HepG2 (cell line): ENCODE measurements around the gene PSMD6. TPM values are rescaled to one million over a fixed set of nuclear protein-coding genes. Genes with fewer than 3 reads are reported as not detected.

ENCODE experiments used
- EED ChIP-seq: sonication (generic); formaldehyde crosslinking; IDR thresholded peaks from 2 replicates; pipeline ENCODE4 v1.5.0; 2020; ENCODE audit warnings: mild to moderate bottlenecking, missing genetic modification reagents
- GFI1 ChIP-seq: sonication (generic); formaldehyde crosslinking; IDR thresholded peaks from 2 replicates; pipeline ENCODE4 v1.5.0; 2020; ENCODE audit warnings: missing genetic modification reagents, mild to moderate bottlenecking, borderline replicate concordance
- HMG20A ChIP-seq: IDR thresholded peaks from 2 replicates; pipeline ENCODE4 v1.6.1; 2016; ENCODE audit warnings: borderline replicate concordance
- KLF16 ChIP-seq, 2 experiments: sonication (generic) in 1 of 2; formaldehyde crosslinking in 1 of 2; IDR thresholded peaks; 2 replicates each; pipeline versions ENCODE4 v1.6.1 to v1.8.0; 2016 to 2023; ENCODE audit warnings: missing genetic modification reagents in 2 of 2, missing compliant biosample characterization in 1 of 2
- NONO ChIP-seq, 2 experiments: fragments of 450-650 bp in 1 of 2; sonication (generic) in 1 of 2; formaldehyde crosslinking in 1 of 2; IDR thresholded peaks in 1 of 2; conservative IDR thresholded peaks in 1 of 2; 2 replicates each; pipeline versions ENCODE4 v1.6.1 to v1.8.0; 2017 to 2022; ENCODE audit warnings: mild to moderate bottlenecking in 1 of 2, missing genetic modification reagents in 1 of 2, moderate library complexity in 1 of 2
- PPARG ChIP-seq: conservative IDR thresholded peaks from 2 replicates; pipeline ENCODE4 v1.6.1; 2016; ENCODE audit warnings: missing biosample characterization, missing genetic modification reagents
- ZNF329 ChIP-seq: sonication (generic); formaldehyde crosslinking; IDR thresholded peaks from 2 replicates; pipeline ENCODE4 v1.9.0; 2021; ENCODE audit warnings: low read depth, mild to moderate bottlenecking, missing genetic modification reagents
- ZNF550 ChIP-seq: sonication (generic); formaldehyde crosslinking; IDR thresholded peaks from 2 replicates; pipeline ENCODE4 v1.4.0; 2020; ENCODE audit warnings: mild to moderate bottlenecking, missing genetic modification reagents, borderline replicate concordance
- ZNF672 ChIP-seq: sonication (generic); formaldehyde crosslinking; IDR thresholded peaks from 2 replicates; pipeline ENCODE4 v1.8.1; 2022; ENCODE audit warnings: missing genetic modification reagents
- ZNF709 ChIP-seq: sonication (generic); formaldehyde crosslinking; IDR thresholded peaks from 2 replicates; pipeline ENCODE4 v1.5.0; 2020; ENCODE audit warnings: mild to moderate bottlenecking, missing genetic modification reagents
- ZNF790 ChIP-seq: sonication (generic); formaldehyde crosslinking; IDR thresholded peaks from 2 replicates; pipeline ENCODE4 v1.8.0; 2022; ENCODE audit warnings: missing genetic modification reagents, mild to moderate bottlenecking, borderline replicate concordance
- polyA plus RNA-seq, 8 experiments: library from polyadenylated mRNA; depleted of rRNA in 3 of 8; stranded (reverse) in 7 of 8; unstranded in 1 of 8; fragments of >200 nt; fragmentation: Illumina TruSeq in 4 of 8; extraction: Trizol in 4 of 8; gene quantifications; 2 replicates each; pipeline versions ENCODE4 v1.2.1 to v1.2.3, GENCODE V29; 2011 to 2016; ENCODE audit warnings: low read depth in 4 of 8, missing spikeins in 1 of 8, mixed read lengths in 1 of 8; ENCODE audit not compliant: insufficient read depth in 1 of 8
- total RNA-seq, 5 experiments: library from RNA; depleted of rRNA; stranded (reverse); fragments of >200 nt; fragmentation: Illumina TruSeq; extraction: Trizol; gene quantifications; 2 replicates each; pipeline ENCODE4 v1.2.3, GENCODE V29; 2016; ENCODE audit warnings: low read depth in 1 of 5
- TF ChIP-seq, protein P1 (sequence below): sonication (generic); formaldehyde crosslinking; IDR thresholded peaks from 2 replicates; pipeline ENCODE4 v1.9.0; 2021; ENCODE audit warnings: missing genetic modification reagents, mild to moderate bottlenecking, borderline replicate concordance
- TF ChIP-seq, protein P2 (sequence below), 2 experiments: sonication (generic) in 1 of 2; formaldehyde crosslinking in 1 of 2; IDR thresholded peaks; 2 replicates each; pipeline versions ENCODE4 v1.4.0 to v1.6.1; 2018 to 2020; ENCODE audit warnings: missing genetic modification reagents in 2 of 2, borderline replicate concordance in 1 of 2, low read depth in 1 of 2, mild to moderate bottlenecking in 1 of 2, missing biosample characterization in 1 of 2
- TF ChIP-seq, protein P3 (sequence below): IDR thresholded peaks from 2 replicates; pipeline ENCODE4 v1.6.1; 2012; ENCODE audit warnings: low read length, improper control_type of control experiment
- TF ChIP-seq, protein P4 (sequence below): sonication (generic); formaldehyde crosslinking; IDR thresholded peaks from 2 replicates; pipeline ENCODE4 v1.4.0; 2020; ENCODE audit warnings: missing genetic modification reagents, mild to moderate bottlenecking, borderline replicate concordance

The PSMD6 gene
- total and polyA plus RNA-seq, 2 of the 13 experiments (the other 11 are each of a cell fraction or from before 2014, with no cell fraction given), result 36.8 to 117 TPM

DNA sequence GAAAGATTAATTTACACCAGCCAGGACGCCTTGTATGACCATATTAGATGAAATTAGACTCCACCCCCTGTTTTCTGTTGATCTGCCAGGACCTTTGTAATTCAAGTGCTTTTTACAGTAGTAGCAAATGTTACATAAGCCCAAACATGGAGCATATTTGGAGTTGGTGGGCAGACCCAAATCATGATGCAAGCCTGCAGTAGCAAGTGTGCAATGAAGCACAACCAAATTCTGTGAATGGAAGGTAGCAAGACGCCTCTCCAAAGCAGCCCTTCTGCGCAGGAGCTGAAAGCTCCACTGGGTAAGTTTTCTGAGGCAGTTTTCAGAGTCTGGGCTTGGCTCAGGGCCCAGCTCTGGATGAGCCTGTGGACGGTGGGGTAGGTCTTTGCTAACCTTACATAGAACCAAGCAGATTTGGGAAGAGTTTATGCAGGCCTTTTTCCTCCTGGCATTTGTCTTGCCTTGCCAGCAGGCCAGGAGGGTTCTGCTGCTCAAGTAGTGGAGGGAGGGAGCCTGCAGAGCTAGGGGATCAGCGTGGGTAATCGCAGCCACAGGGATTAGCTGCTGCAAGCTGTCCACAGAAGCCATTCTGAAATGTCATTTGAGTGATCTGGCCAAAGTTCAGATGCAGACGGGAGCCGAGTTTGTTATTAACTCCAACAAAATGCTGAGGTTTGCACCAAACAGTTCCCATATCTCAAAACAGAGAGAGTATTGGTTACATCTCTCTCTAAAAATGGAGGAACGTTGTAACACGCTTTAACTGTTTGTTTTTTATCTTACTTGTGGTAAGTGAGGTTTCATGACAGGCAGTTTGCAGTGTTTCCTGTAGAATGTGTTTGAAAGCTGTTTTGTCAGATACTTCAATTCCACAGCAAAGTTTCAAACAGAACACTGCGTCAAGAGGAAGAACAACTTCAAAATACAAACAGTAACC lies 55.4 kb downstream of the PSMD6 start (continued):
- TF ChIP-seq, protein P1, sequence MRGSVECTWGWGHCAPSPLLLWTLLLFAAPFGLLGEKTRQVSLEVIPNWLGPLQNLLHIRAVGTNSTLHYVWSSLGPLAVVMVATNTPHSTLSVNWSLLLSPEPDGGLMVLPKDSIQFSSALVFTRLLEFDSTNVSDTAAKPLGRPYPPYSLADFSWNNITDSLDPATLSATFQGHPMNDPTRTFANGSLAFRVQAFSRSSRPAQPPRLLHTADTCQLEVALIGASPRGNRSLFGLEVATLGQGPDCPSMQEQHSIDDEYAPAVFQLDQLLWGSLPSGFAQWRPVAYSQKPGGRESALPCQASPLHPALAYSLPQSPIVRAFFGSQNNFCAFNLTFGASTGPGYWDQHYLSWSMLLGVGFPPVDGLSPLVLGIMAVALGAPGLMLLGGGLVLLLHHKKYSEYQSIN (CRISPR knock-in tag), result no peak
- TF ChIP-seq HMG20A (CRISPR knock-in tag), result no peak
- TF ChIP-seq, protein P2, sequence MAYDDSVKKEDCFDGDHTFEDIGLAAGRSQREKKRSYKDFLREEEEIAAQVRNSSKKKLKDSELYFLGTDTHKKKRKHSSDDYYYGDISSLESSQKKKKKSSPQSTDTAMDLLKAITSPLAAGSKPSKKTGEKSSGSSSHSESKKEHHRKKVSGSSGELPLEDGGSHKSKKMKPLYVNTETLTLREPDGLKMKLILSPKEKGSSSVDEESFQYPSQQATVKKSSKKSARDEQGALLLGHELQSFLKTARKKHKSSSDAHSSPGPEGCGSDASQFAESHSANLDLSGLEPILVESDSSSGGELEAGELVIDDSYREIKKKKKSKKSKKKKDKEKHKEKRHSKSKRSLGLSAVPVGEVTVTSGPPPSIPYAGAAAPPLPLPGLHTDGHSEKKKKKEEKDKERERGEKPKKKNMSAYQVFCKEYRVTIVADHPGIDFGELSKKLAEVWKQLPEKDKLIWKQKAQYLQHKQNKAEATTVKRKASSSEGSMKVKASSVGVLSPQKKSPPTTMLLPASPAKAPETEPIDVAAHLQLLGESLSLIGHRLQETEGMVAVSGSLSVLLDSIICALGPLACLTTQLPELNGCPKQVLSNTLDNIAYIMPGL (CRISPR knock-in tag; IDR thresholded peaks at IDR 0.05; ENCODE audit: borderline replicate concordance in 1 of 2, low read depth in 1 of 2), result peak in 1 of 2 experiments; percentile 5; a peak in 1 of 4 replicates
- TF ChIP-seq, protein P3, sequence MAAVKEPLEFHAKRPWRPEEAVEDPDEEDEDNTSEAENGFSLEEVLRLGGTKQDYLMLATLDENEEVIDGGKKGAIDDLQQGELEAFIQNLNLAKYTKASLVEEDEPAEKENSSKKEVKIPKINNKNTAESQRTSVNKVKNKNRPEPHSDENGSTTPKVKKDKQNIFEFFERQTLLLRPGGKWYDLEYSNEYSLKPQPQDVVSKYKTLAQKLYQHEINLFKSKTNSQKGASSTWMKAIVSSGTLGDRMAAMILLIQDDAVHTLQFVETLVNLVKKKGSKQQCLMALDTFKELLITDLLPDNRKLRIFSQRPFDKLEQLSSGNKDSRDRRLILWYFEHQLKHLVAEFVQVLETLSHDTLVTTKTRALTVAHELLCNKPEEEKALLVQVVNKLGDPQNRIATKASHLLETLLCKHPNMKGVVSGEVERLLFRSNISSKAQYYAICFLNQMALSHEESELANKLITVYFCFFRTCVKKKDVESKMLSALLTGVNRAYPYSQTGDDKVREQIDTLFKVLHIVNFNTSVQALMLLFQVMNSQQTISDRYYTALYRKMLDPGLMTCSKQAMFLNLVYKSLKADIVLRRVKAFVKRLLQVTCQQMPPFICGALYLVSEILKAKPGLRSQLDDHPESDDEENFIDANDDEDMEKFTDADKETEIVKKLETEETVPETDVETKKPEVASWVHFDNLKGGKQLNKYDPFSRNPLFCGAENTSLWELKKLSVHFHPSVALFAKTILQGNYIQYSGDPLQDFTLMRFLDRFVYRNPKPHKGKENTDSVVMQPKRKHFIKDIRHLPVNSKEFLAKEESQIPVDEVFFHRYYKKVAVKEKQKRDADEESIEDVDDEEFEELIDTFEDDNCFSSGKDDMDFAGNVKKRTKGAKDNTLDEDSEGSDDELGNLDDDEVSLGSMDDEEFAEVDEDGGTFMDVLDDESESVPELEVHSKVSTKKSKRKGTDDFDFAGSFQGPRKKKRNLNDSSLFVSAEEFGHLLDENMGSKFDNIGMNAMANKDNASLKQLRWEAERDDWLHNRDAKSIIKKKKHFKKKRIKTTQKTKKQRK, result no peak
- no peak for TF ChIP-seq NONO (IDR thresholded peaks at IDR 0.05)
- TF ChIP-seq NONO (CRISPR knock-in tag; conservative IDR thresholded peaks at IDR 0.05), result peak; percentile 18; the same call in 1 of the 2 replicates
- TF ChIP-seq PPARG (CRISPR knock-in tag), result no peak
- no peak for TF ChIP-seq ZNF550 (CRISPR knock-in tag)
- TF ChIP-seq KLF16 (CRISPR knock-in tag; IDR thresholded peaks at IDR 0.05), result peak in 1 of 2 experiments; percentile 46; a peak in 2 of 4 replicates
- TF ChIP-seq, protein P4, sequence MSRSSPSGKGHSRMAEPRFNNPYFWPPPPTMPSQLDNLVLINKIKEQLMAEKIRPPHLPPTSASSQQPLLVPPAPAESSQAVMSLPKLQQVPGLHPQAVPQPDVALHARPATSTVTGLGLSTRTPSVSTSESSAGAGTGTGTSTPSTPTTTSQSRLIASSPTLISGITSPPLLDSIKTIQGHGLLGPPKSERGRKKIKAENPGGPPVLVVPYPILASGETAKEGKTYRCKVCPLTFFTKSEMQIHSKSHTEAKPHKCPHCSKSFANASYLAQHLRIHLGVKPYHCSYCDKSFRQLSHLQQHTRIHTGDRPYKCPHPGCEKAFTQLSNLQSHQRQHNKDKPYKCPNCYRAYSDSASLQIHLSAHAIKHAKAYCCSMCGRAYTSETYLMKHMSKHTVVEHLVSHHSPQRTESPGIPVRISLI, result no peak
- no peak for TF ChIP-seq EED (CRISPR knock-in tag)
- no peak for TF ChIP-seq ZNF672 (CRISPR knock-in tag)
- no peak for TF ChIP-seq ZNF329 (CRISPR knock-in tag)
- no peak for TF ChIP-seq ZNF709
- peak; percentile 57; the same call in 1 of the 2 replicates for TF ChIP-seq GFI1 (CRISPR knock-in tag)
- TF ChIP-seq ZNF790 (CRISPR knock-in tag), result no peak
- TF ChIP-seq, all 625 proteins: peak for 140
